ENCODE results near the gene SCARF1.

GRCh38 chr17:1653735-1654134, 8.2 kb upstream of the SCARF1 start:
- TF ChIP-seq POLR2A (IDR thresholded peaks at IDR 0.05; ENCODE audit: low read length), result no peak
- TF ChIP-seq GATA1 (IDR thresholded peaks at IDR 0.05; ENCODE audit: low read depth, low read length), result no peak
